DOHH2 (cell line): ENCODE measurements around the gene CFAP221.

Experiments used
- H3F3A ChIP-seq: fragments of 200-600 bp; sonication (generic), shearing (Covaris generic); 2 replicates; pipeline ENCODE4 v1.6.0; 2016; ENCODE audit warnings: antibody characterized with exemption, mild to moderate bottlenecking; ENCODE audit not compliant: control insufficient read depth, insufficient read depth
- H3K27ac ChIP-seq: fragments of 200-600 bp; sonication (generic); 2 replicates; pipeline ENCODE4 v1.5.1; 2014; ENCODE audit warnings: low read depth, mild to moderate bottlenecking, low read length, moderate library complexity
- H3K27me3 ChIP-seq: fragments of 200-600 bp; sonication (generic); 2 replicates; pipeline ENCODE4 v1.6.1; 2014; ENCODE audit warnings: mild to moderate bottlenecking, low read length, mixed read lengths; ENCODE audit not compliant: control insufficient read depth
- H3K36me3 ChIP-seq: fragments of 200-600 bp; sonication (generic); 2 replicates; pipeline ENCODE4 v1.6.1; 2014; ENCODE audit warnings: mild to moderate bottlenecking, low read length, moderate library complexity, mixed read lengths; ENCODE audit not compliant: control insufficient read depth
- H3K4me1 ChIP-seq: fragments of 200-600 bp; sonication (generic); 2 replicates; pipeline ENCODE4 v1.6.1; 2014; ENCODE audit warnings: mild to moderate bottlenecking, low read length, mixed read lengths; ENCODE audit not compliant: control insufficient read depth
- H3K4me2 ChIP-seq: fragments of 200-600 bp; sonication (generic); 2 replicates; pipeline ENCODE4 v1.6.0; 2014; ENCODE audit warnings: mild to moderate bottlenecking, low read length, moderate library complexity
- H3K4me3 ChIP-seq: fragments of 200-600 bp; sonication (generic); 2 replicates; pipeline ENCODE4 v1.5.1; 2014; ENCODE audit warnings: mild to moderate bottlenecking, low read length, mixed read lengths
- H3K79me2 ChIP-seq: fragments of 200-600 bp; sonication (generic); 2 replicates; pipeline ENCODE4 v1.6.1; 2014; ENCODE audit warnings: mild to moderate bottlenecking, low read length, mixed read lengths; ENCODE audit not compliant: control insufficient read depth
- H3K9me2 ChIP-seq: fragments of 200-600 bp; sonication (generic); replicated peaks from 2 replicates; pipeline ENCODE4 v1.6.1; 2014; ENCODE audit warnings: mild to moderate bottlenecking, low read length, mixed read lengths; ENCODE audit not compliant: control insufficient read depth
- H3K9me3 ChIP-seq: fragments of 200-600 bp; sonication (generic); 2 replicates; pipeline ENCODE4 v1.6.1; 2014; ENCODE audit warnings: antibody characterized with exemption, low read length, mixed read lengths; ENCODE audit not compliant: control insufficient read depth, insufficient read depth
- H4K20me1 ChIP-seq: fragments of 200-600 bp; sonication (generic); 2 replicates; pipeline ENCODE4 v1.6.0; 2014; ENCODE audit warnings: low read depth, mild to moderate bottlenecking, antibody characterized with exemption, low read length, moderate library complexity; ENCODE audit not compliant: control insufficient read depth, insufficient read depth
- CTCF ChIP-seq: fragments of 200-600 bp; sonication (generic); IDR thresholded peaks from one replicate; pipeline ENCODE4 v1.5.1; 2014; ENCODE audit warnings: antibody characterized with exemption, mild to moderate bottlenecking, low read depth, low read length; ENCODE audit not compliant: poor library complexity, severe bottlenecking
- EZH2phosphoT487 ChIP-seq: fragments of 200-600 bp; sonication (generic); IDR thresholded peaks from 2 replicates; pipeline ENCODE4 v1.6.1; 2017; ENCODE audit warnings: borderline replicate concordance, mild to moderate bottlenecking, antibody characterized with exemption, low read length, moderate library complexity, mixed read lengths

Gene CFAP221

GRCh38 chr2:119527999-119528398 lies 16.2 kb upstream of the CFAP221 start:
- peaks cover 21% of the 10 kb centered on the region; the same call in 1 of the 2 replicates for H3K27me3 ChIP-seq
- no peaks in the 10 kb centered on the region for H3F3A ChIP-seq
- no peaks in the 10 kb centered on the region for H3K36me3 ChIP-seq
- H3K4me2 ChIP-seq = no peak overlapping the region
- H3K4me1 ChIP-seq = no peaks in the 10 kb centered on the region
- TF ChIP-seq EZH2phosphoT487 (no peak), CTCF (no peak)
- H3K79me2 ChIP-seq = no peaks in the 10 kb centered on the region
- no peaks in the 10 kb centered on the region for H4K20me1 ChIP-seq
- no peaks in the 10 kb centered on the region for H3K9me2 ChIP-seq
- H3K4me3 ChIP-seq = no peak overlapping the region
- H3K27ac ChIP-seq = no peak overlapping the region
- no peaks in the 10 kb centered on the region for H3K9me3 ChIP-seq

- TF ChIP-seq CTCF (peak; percentile 28), EZH2phosphoT487 (no peak)
- no peaks in the 10 kb centered on the region for H3F3A ChIP-seq
These were observed 13.0 kb upstream of the CFAP221 start for GRCh38 chr2:119531292-119531691.

GRCh38 chr2:119533560-119533959 lies 10.7 kb upstream of the CFAP221 start:
- no peaks in the 10 kb centered on the region for H3K36me3 ChIP-seq
- H3F3A ChIP-seq = no peaks in the 10 kb centered on the region
- H3K4me2 ChIP-seq = no peak overlapping the region
- H3K79me2 ChIP-seq = no peaks in the 10 kb centered on the region
- H3K4me1 ChIP-seq = no peaks in the 10 kb centered on the region
- no peak overlapping the region for H3K27ac ChIP-seq
- H3K9me3 ChIP-seq = no peaks in the 10 kb centered on the region
- H3K27me3 ChIP-seq = peaks cover 2% of the 10 kb centered on the region; the same call in 1 of the 2 replicates
- H3K9me2 ChIP-seq = no peaks in the 10 kb centered on the region
- H4K20me1 ChIP-seq = no peaks in the 10 kb centered on the region
- TF ChIP-seq CTCF (no peak), EZH2phosphoT487 (no peak)
- no peak overlapping the region for H3K4me3 ChIP-seq

More at GRCh38 chr2:119531292-119531691, 13.0 kb upstream of the CFAP221 start:
- no peaks in the 10 kb centered on the region for H3K9me2 ChIP-seq
- no peak overlapping the region for H3K27ac ChIP-seq
- H3K4me3 ChIP-seq = no peak overlapping the region
- H3K36me3 ChIP-seq = no peaks in the 10 kb centered on the region
- H3K9me3 ChIP-seq = no peaks in the 10 kb centered on the region
- peaks cover 16% of the 10 kb centered on the region; the same call in 1 of the 2 replicates for H3K27me3 ChIP-seq
- no peaks in the 10 kb centered on the region for H3K79me2 ChIP-seq
- H4K20me1 ChIP-seq = no peaks in the 10 kb centered on the region
- H3K4me2 ChIP-seq = no peak overlapping the region
- no peaks in the 10 kb centered on the region for H3K4me1 ChIP-seq

GRCh38 chr2:119536211-119536610 lies 8.0 kb upstream of the CFAP221 start:
- no peaks in the 10 kb centered on the region for H3K9me3 ChIP-seq
- no peaks in the 10 kb centered on the region for H3F3A ChIP-seq
- no peak overlapping the region for H3K4me2 ChIP-seq
- H3K79me2 ChIP-seq = no peaks in the 10 kb centered on the region
- no peaks in the 10 kb centered on the region for H3K27me3 ChIP-seq
- no peaks in the 10 kb centered on the region for H3K4me1 ChIP-seq
- no peak for TF ChIP-seq CTCF
- no peak for TF ChIP-seq EZH2phosphoT487
- no peak overlapping the region for H3K27ac ChIP-seq
- H3K9me2 ChIP-seq = no peaks in the 10 kb centered on the region
- no peaks in the 10 kb centered on the region for H3K36me3 ChIP-seq
- no peak overlapping the region for H3K4me3 ChIP-seq
- no peaks in the 10 kb centered on the region for H4K20me1 ChIP-seq
